GM23248 (cell line): Measurements from ENCODE around the gene PLPP3. TPM values are rescaled to one million over a fixed set of nuclear protein-coding genes. Genes with fewer than 3 reads are reported as not detected.
"Not testable (repeated sequence)": the region's sequence is repeated elsewhere in the genome, so short reads cannot be mapped to it uniquely, and the experiment has no call there.

Source experiments
- DNase-seq: peaks from one replicate; pipeline ENCODE4 v3.0.0-alpha.2; 2015
- H2AFZ ChIP-seq: fragments of 200-600 bp; sonication (generic); 2 replicates; pipeline ENCODE4 v1.6.1; 2016; ENCODE audit warnings: antibody characterized with exemption
- H3F3A ChIP-seq: fragments of 200-600 bp; sonication (generic); 2 replicates; pipeline ENCODE4 v1.6.1; 2016; ENCODE audit warnings: mild to moderate bottlenecking, antibody characterized with exemption, mixed run types; ENCODE audit not compliant: insufficient read depth
- H3K27ac ChIP-seq: fragments of 200-600 bp; sonication (generic); 2 replicates; pipeline ENCODE4 v1.5.1; 2016; ENCODE audit warnings: mild to moderate bottlenecking
- H3K27me3 ChIP-seq: fragments of 200-600 bp; sonication (generic); replicated peaks from 2 replicates; pipeline ENCODE4 v1.6.1; 2016; ENCODE audit warnings: mild to moderate bottlenecking; ENCODE audit not compliant: insufficient read depth
- H3K36me3 ChIP-seq: fragments of 200-600 bp; sonication (generic); 2 replicates; pipeline ENCODE4 v1.6.1; 2016; ENCODE audit warnings: low read depth, mild to moderate bottlenecking
- H3K4me1 ChIP-seq: fragments of 200-600 bp; sonication (generic); 2 replicates; pipeline ENCODE4 v1.6.1; 2016; ENCODE audit warnings: mild to moderate bottlenecking; ENCODE audit not compliant: insufficient read depth
- H3K4me2 ChIP-seq: fragments of 200-600 bp; sonication (generic); one replicate; pipeline ENCODE4 v1.6.1; 2016; ENCODE audit warnings: mild to moderate bottlenecking; ENCODE audit not compliant: unreplicated experiment
- H3K4me3 ChIP-seq: fragments of 200-600 bp; sonication (generic); 2 replicates; pipeline ENCODE4 v1.5.1; 2016; ENCODE audit warnings: mild to moderate bottlenecking
- H3K79me2 ChIP-seq: fragments of 200-600 bp; sonication (generic); 2 replicates; pipeline ENCODE4 v1.6.1; 2016; ENCODE audit warnings: mild to moderate bottlenecking; ENCODE audit not compliant: insufficient read depth
- H3K9ac ChIP-seq: fragments of 200-600 bp; sonication (generic); 2 replicates; pipeline ENCODE4 v1.6.1; 2016; ENCODE audit warnings: mild to moderate bottlenecking
- H3K9me2 ChIP-seq: fragments of 200-600 bp; sonication (generic); 2 replicates; pipeline ENCODE4 v1.6.1; 2016; ENCODE audit warnings: mixed run types, mild to moderate bottlenecking, moderate library complexity; ENCODE audit not compliant: insufficient read depth
- H3K9me3 ChIP-seq: fragments of 200-600 bp; sonication (generic); one replicate; pipeline ENCODE4 v1.6.1; 2017; ENCODE audit warnings: low read depth
- H4K20me1 ChIP-seq: fragments of 200-600 bp; sonication (generic); 2 replicates; pipeline ENCODE4 v1.6.0; 2016; ENCODE audit not compliant: insufficient read depth
- EZH2 ChIP-seq: fragments of 200-600 bp; sonication (generic); IDR thresholded peaks from 2 replicates; pipeline ENCODE4 v1.6.1; 2018; ENCODE audit warnings: antibody characterized with exemption, mild to moderate bottlenecking; ENCODE audit not compliant: insufficient read depth, poor library complexity, severe bottlenecking
- EZH2phosphoT487 ChIP-seq: fragments of 200-600 bp; sonication (generic); IDR thresholded peaks from 2 replicates; pipeline ENCODE4 v1.6.1; 2018; ENCODE audit warnings: antibody characterized with exemption, moderate library complexity, mild to moderate bottlenecking, low read depth; ENCODE audit not compliant: insufficient read depth
- WGBS, 2 experiments: methylation state at CpG; one replicate each; pipeline ENCODE4 v1.1.6; 2015 to 2017; ENCODE audit warnings: low lambda C conversion rate in 2 of 2, low coverage in 1 of 2; ENCODE audit errors: missing lambda C conversion rate in 2 of 2; 5-methylcytosine and 5-hydroxymethylcytosine counted together
- in situ Hi-C: fragments of 300-500 bp; cut with MboI; formaldehyde crosslinking; loops from 2 replicates; pipeline ENCODE4 v1.15.0; 2020
- polyA plus RNA-seq: library from polyadenylated mRNA; unstranded; fragments of >200 nt; fragmentation: Nextera tagmentation; extraction: Ambion mirVana; gene quantifications from 2 replicates; pipeline ENCODE4 v1.2.1, GENCODE V29; 2016
- total RNA-seq: library from RNA; depleted of rRNA; stranded (reverse); fragments of >200 nt; shearing (Covaris generic); gene quantifications from 2 replicates; pipeline ENCODE4 v1.2.3, GENCODE V29; 2014

The PLPP3 gene
- total and polyA plus RNA-seq, 2 experiments from 2014 or later, result 80.1 to 156 TPM

GRCh38 chr1:56625819-56626440 is 46.6 kb upstream of the PLPP3 start:
- Histone ChIP-seq H3K36me3 (no peaks in the 10 kb centered on the region), H4K20me1 (no peaks in the 10 kb centered on the region), H3K27ac (no peak overlapping the region), H3F3A (peaks cover 18% of the 10 kb centered on the region), H3K4me2 (peak overlapping the region; percentile 66), H3K9ac (no peak overlapping the region), H3K9me2 (no peaks in the 10 kb centered on the region), H3K4me1 (peaks cover 22% of the 10 kb centered on the region), H3K79me2 (no peaks in the 10 kb centered on the region), H3K4me3 (no peak overlapping the region), H3K27me3 (no peaks in the 10 kb centered on the region), H2AFZ (no peak overlapping the region), H3K9me3 (no peaks in the 10 kb centered on the region)
- in situ Hi-C loops, result no loop called here
- DNase-seq, result no peak
- TF ChIP-seq EZH2phosphoT487, result no peak
- WGBS, 2 experiments, result 38 to 44% methylated on average over 5 of the region's 5 CpGs

DNA sequence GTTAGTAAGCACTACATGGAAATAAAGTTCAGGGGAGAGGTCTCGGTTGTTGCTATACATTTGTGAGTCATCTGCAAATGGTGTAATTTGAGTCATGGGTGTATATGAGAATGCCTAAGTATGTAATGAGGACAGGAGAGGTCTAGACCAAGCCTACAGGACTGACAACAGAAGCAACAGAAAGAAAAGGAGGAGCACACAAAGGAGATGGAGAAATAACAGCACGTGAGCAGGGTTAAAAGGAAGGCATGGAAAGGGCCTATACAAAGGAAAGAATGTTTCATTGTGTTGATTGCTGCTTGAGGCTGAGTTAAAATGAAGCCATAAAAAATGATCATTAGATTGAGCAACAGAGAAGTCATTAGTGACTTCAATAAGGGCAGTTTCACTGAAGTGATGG is 37.8 kb upstream of the PLPP3 start:
- Histone ChIP-seq H4K20me1 (no peaks in the 10 kb centered on the region), H3F3A (no peaks in the 10 kb centered on the region), H3K9me3 (no peaks in the 10 kb centered on the region), H2AFZ (no peak overlapping the region), H3K9ac (no peak overlapping the region), H3K4me1 (no peaks in the 10 kb centered on the region), H3K36me3 (no peaks in the 10 kb centered on the region), H3K79me2 (no peaks in the 10 kb centered on the region), H3K27me3 (no peaks in the 10 kb centered on the region), H3K4me2 (no peak overlapping the region), H3K27ac (no peak overlapping the region), H3K4me3 (no peak overlapping the region), H3K9me2 (no peaks in the 10 kb centered on the region)
- in situ Hi-C loops, result no loop called here
- WGBS, 2 experiments, result 81 to 84% methylated on average over 2 of the region's 2 CpGs
- no peak for DNase-seq
- TF ChIP-seq EZH2 (no peak), EZH2phosphoT487 (no peak)

GRCh38 chr1:56610770-56611169 is 31.4 kb upstream of the PLPP3 start:
- H3K9me2 ChIP-seq, H3K36me3 ChIP-seq, H4K20me1 ChIP-seq, H3K27ac ChIP-seq, DNase-seq, in situ Hi-C loops, H3K4me1 ChIP-seq, H3K79me2 ChIP-seq, H3F3A ChIP-seq, H3K4me2 ChIP-seq, H3K4me3 ChIP-seq, H2AFZ ChIP-seq, H3K27me3 ChIP-seq, H3K9ac ChIP-seq, H3K9me3 ChIP-seq: not testable (repeated sequence)
- 73 to 81% methylated on average over 6 of the region's 6 CpGs for WGBS, 2 experiments

- H3K36me3 ChIP-seq, H3K9ac ChIP-seq, H2AFZ ChIP-seq, H3K9me3 ChIP-seq, H3K4me3 ChIP-seq, H3K79me2 ChIP-seq, H3F3A ChIP-seq, H4K20me1 ChIP-seq, H3K9me2 ChIP-seq, H3K4me1 ChIP-seq, H3K27ac ChIP-seq, in situ Hi-C loops, H3K4me2 ChIP-seq, DNase-seq, H3K27me3 ChIP-seq: not testable (repeated sequence)
- 27 to 29% methylated on average over 2 of the region's 2 CpGs for WGBS, 2 experiments
Observed at GRCh38 chr1:56610097-56610496, 30.7 kb upstream of the PLPP3 start.

- H3K79me2 ChIP-seq, H4K20me1 ChIP-seq, H3K4me1 ChIP-seq, H3K9me3 ChIP-seq, H3K4me3 ChIP-seq, H2AFZ ChIP-seq, H3K9me2 ChIP-seq, H3K9ac ChIP-seq, H3K4me2 ChIP-seq, H3F3A ChIP-seq, DNase-seq, H3K36me3 ChIP-seq, H3K27ac ChIP-seq, H3K27me3 ChIP-seq: not testable (repeated sequence)
- in situ Hi-C loops, result loop anchor here (25.0 kb wide), 2 partner anchors 883 to 1458 kb away; no protein-coding TSS in a partner anchor
- WGBS, 2 experiments, result 87 to 90% methylated on average over 4 to 5 of the region's 5 CpGs
Observed at GRCh38 chr1:56595397-56596191, 16.2 kb upstream of the PLPP3 start.
